Measurements from ENCODE around the gene CLEC10A. TPM values are rescaled to one million over a fixed set of nuclear protein-coding genes. Genes with fewer than 3 reads are reported as not detected.

The CLEC10A gene
- total and polyA plus RNA-seq, 10 of the 15 experiments (the other 5 are each of a cell fraction or from before 2014, with no cell fraction given): not detected

- H3K4me2 ChIP-seq (ENCODE audit: control insufficient read depth, insufficient read depth): no peak overlapping the region
- no peaks in the 10 kb centered on the region for H3K27me3 ChIP-seq (replicated peaks in 1 of 2; ENCODE audit: control insufficient read depth in 2 of 2, insufficient read depth in 2 of 2, low read length in 1 of 2)
- no peak for FAIRE-seq
- ATAC-seq: no peak
- no peaks in the 10 kb centered on the region for H4K20me1 ChIP-seq (ENCODE audit: control insufficient read depth, insufficient read depth)
- no peaks in the 10 kb centered on the region for H3K4me1 ChIP-seq (ENCODE audit: control insufficient read depth, insufficient read depth, low read length)
- no peaks in the 10 kb centered on the region for H3K9me3 ChIP-seq (replicated peaks; ENCODE audit: control insufficient read depth, insufficient read depth, low read length)
- in situ Hi-C loops (cut with MboI) (no loop called here), intact Hi-C loops (cut with micrococcal nuclease; ENCODE audit: unreplicated experiment) (no loop called here)
- H3K79me2 ChIP-seq (ENCODE audit: control insufficient read depth, insufficient read depth, low read length): no peaks in the 10 kb centered on the region
- ChIA-PET SMC1A (ENCODE audit: uncharacterized antibody, unreplicated experiment) (no interaction called here), CTCF (interaction anchor here (1.3 to 21.9 kb wide), 3 partner anchors 13 to 148 kb away, joined by 7 to 590 read pairs (median 9); no protein-coding TSS in a partner anchor), RAD21 (ENCODE audit: unreplicated experiment) (interaction anchor here (1.1 kb wide), 2 partner anchors 74 to 88 kb away, joined by 3 read pairs; no protein-coding TSS in a partner anchor), POLR2A (no interaction called here)
- no peak overlapping the region for H3K9ac ChIP-seq (ENCODE audit: control insufficient read depth, insufficient read depth, low read length)
- no peak overlapping the region for H3K4me3 ChIP-seq
- DNase-seq (ENCODE audit: low read depth, low spot score): no peak
- no peaks in the 10 kb centered on the region for H3K36me3 ChIP-seq (ENCODE audit: control insufficient read depth in 2 of 2, insufficient read depth in 2 of 2, low read length in 1 of 2)
- no TSS peak for BruUV-seq (replicated peaks)
- WGBS (ENCODE audit: insufficient coverage, insufficient replicate concordance, low lambda C conversion rate, missing lambda C conversion rate): 59% methylated on average over 7 of the region's 7 CpGs
- no peak overlapping the region for H3K27ac ChIP-seq (ENCODE audit: control insufficient read depth, insufficient read depth)
- H2AFZ ChIP-seq (ENCODE audit: control insufficient read depth, low read depth, low read length): no peak overlapping the region
- TF ChIP-seq YBX1 (IDR thresholded peaks at IDR 0.05) (no peak), ZNF622 (IDR thresholded peaks at IDR 0.05) (no peak), BACH1 (IDR thresholded peaks at IDR 0.05; ENCODE audit: borderline replicate concordance) (no peak), RBBP5 (conservative IDR thresholded peaks at IDR 0.05) (no peak), NR2C1 (IDR thresholded peaks at IDR 0.05) (no peak), ATF2 (IDR thresholded peaks at IDR 0.05; ENCODE audit: low read length) (no peak), E4F1 (IDR thresholded peaks at IDR 0.05; ENCODE audit: borderline replicate concordance, partially characterized antibody) (no peak), YY1 (IDR thresholded peaks at IDR 0.05; ENCODE audit: low read depth, low read length) (no peak), BCLAF1 (IDR thresholded peaks at IDR 0.05) (no peak), TAF1 (IDR thresholded peaks at IDR 0.05; ENCODE audit: borderline replicate concordance, low read depth, low read length) (no peak), RELB (IDR thresholded peaks at IDR 0.05; ENCODE audit: low read depth) (no peak), ATF7 (IDR thresholded peaks at IDR 0.05; ENCODE audit: low read depth) (no peak), IRF4 (IDR thresholded peaks at IDR 0.05; ENCODE audit: low read depth, low read length) (no peak), IRF3 (IDR thresholded peaks at IDR 0.05) (no peak), HDAC6 (IDR thresholded peaks at IDR 0.05; ENCODE audit: unreplicated experiment) (no peak), GABPA (IDR thresholded peaks at IDR 0.05; ENCODE audit: low read depth) (no peak)
Observed at GRCh38 chr17:7058831-7059447, 21.1 kb downstream of the CLEC10A start.
